Measurements from ENCODE around the gene SV2A. TPM values are rescaled to one million over a fixed set of nuclear protein-coding genes. Genes with fewer than 3 reads are reported as not detected.
"Not testable (repeated sequence)": the region's sequence is repeated elsewhere in the genome, so short reads cannot be mapped to it uniquely, and the experiment has no call there.

Gene SV2A
- total and polyA plus RNA-seq, 8 donors: 0.46 to 4.6 (median 1.4) TPM; not detected in 1

- intact Hi-C loops (cut with DNase I; ENCODE audit: low total_unique reads): no loop called here
These were observed 27.6 kb upstream of the SV2A start for GRCh38 chr1:149945206-149945605.

GRCh38 chr1:149942885-149943284, 25.2 kb upstream of the SV2A start:
- H3K36me3 ChIP-seq: peaks cover 37 to 50% (median 46%) of the 10 kb centered on the region in 4 donors
- H3K27ac ChIP-seq: peak overlapping the region in 3 of 5 donors; percentile 36 to 88 (median 62)
- intact Hi-C loops (cut with DNase I; ENCODE audit: low total_unique reads): no loop called here
- no peaks in the 10 kb centered on the region for H3K9me3 ChIP-seq
- H3K4me1 ChIP-seq: peaks cover 13 to 47% (median 30%) of the 10 kb centered on the region in 4 donors
- no peak overlapping the region for H3K4me3 ChIP-seq
- TF ChIP-seq POLR2AphosphoS5 (IDR thresholded peaks at IDR 0.05): no peak
- TF ChIP-seq CTCF (IDR thresholded peaks at IDR 0.05): no peak
- TF ChIP-seq POLR2A (IDR thresholded peaks at IDR 0.05): no peak
- TF ChIP-seq EP300 (IDR thresholded peaks at IDR 0.05): no peak
- no peaks in the 10 kb centered on the region for H3K27me3 ChIP-seq
- WGBS, 5 donors: 41 to 59% (median 52%) methylated on average over 3 of the region's 3 CpGs
- no peak for DNase-seq

More at GRCh38 chr1:149945206-149945605, 27.6 kb upstream of the SV2A start:
- Histone ChIP-seq H3K27ac (no peak overlapping the region), H3K4me3 (no peak overlapping the region), H3K4me1 (peaks cover 0 to 25% (median 12%) of the 10 kb centered on the region in 4 donors), H3K9me3 (no peaks in the 10 kb centered on the region), H3K36me3 (peaks cover 54 to 73% (median 69%) of the 10 kb centered on the region in 4 donors), H3K27me3 (no peaks in the 10 kb centered on the region)
- DNase-seq: no peak
- TF ChIP-seq POLR2A (IDR thresholded peaks at IDR 0.05): no peak
- no peak for TF ChIP-seq POLR2AphosphoS5 (IDR thresholded peaks at IDR 0.05)
- TF ChIP-seq CTCF (IDR thresholded peaks at IDR 0.05): no peak
- no peak for TF ChIP-seq EP300 (IDR thresholded peaks at IDR 0.05)
- 78 to 93% (median 89%) methylated on average over 4 of the region's 4 CpGs for WGBS, 5 donors

GRCh38 chr1:149942207-149942606, 24.6 kb upstream of the SV2A start:
- peaks cover 19 to 54% (median 37%) of the 10 kb centered on the region in 4 donors for H3K4me1 ChIP-seq
- TF ChIP-seq POLR2AphosphoS5 (IDR thresholded peaks at IDR 0.05): peak in 1 of 3 donors; percentile 10
- TF ChIP-seq EP300 (IDR thresholded peaks at IDR 0.05): no peak
- no peak for TF ChIP-seq POLR2A (IDR thresholded peaks at IDR 0.05)
- no peak for TF ChIP-seq CTCF (IDR thresholded peaks at IDR 0.05)
- DNase-seq: peak in 1 of 2 donors; percentile 79
- no peaks in the 10 kb centered on the region for H3K9me3 ChIP-seq
- WGBS, 5 donors: 34 to 55% (median 40%) methylated on average over 5 of the region's 5 CpGs
- intact Hi-C loops (cut with DNase I; ENCODE audit: low total_unique reads): no loop called here
- no peaks in the 10 kb centered on the region for H3K27me3 ChIP-seq
- H3K27ac ChIP-seq: peak overlapping the region in 3 of 5 donors; percentile 36 to 88 (median 62)
- no peak overlapping the region for H3K4me3 ChIP-seq
- H3K36me3 ChIP-seq: peaks cover 32 to 43% (median 39%) of the 10 kb centered on the region in 4 donors

- H3K27me3 ChIP-seq: no peaks in the 10 kb centered on the region
- no peak overlapping the region for H3K4me3 ChIP-seq
- intact Hi-C loops (cut with DNase I; ENCODE audit: low total_unique reads): no loop called here
- peak overlapping the region in 4 of 5 donors; percentile 84 to 88 (median 86) for H3K27ac ChIP-seq
- no peaks in the 10 kb centered on the region for H3K9me3 ChIP-seq
- peaks cover 16 to 25% (median 21%) of the 10 kb centered on the region in 4 donors for H3K36me3 ChIP-seq
- WGBS, 5 donors: 88 to 98% (median 94%) methylated on average over 3 of the region's 3 CpGs
- TF ChIP-seq EP300 (IDR thresholded peaks at IDR 0.05): no peak
- TF ChIP-seq POLR2AphosphoS5 (IDR thresholded peaks at IDR 0.05): no peak
- no peak for TF ChIP-seq CTCF (IDR thresholded peaks at IDR 0.05)
- TF ChIP-seq POLR2A (IDR thresholded peaks at IDR 0.05): no peak
- no peak for DNase-seq
- H3K4me1 ChIP-seq: peaks cover 31 to 71% (median 54%) of the 10 kb centered on the region in 4 donors
These were observed 22.8 kb upstream of the SV2A start for GRCh38 chr1:149940427-149940826.

- H3K27me3 ChIP-seq; DNase-seq; H3K9me3 ChIP-seq; intact Hi-C loops (cut with DNase I; ENCODE audit: low total_unique reads); H3K36me3 ChIP-seq: not testable (repeated sequence)
- Histone ChIP-seq H3K4me3 (peak overlapping the region; percentile 7 to 36 (median 20)), H3K4me1 (peaks cover 32 to 73% (median 55%) of the 10 kb centered on the region in 4 donors), H3K27ac (peak overlapping the region; percentile 81 to 88 (median 85))
- WGBS, 5 donors: 18 to 43% (median 38%) methylated on average over 12 to 13 of the region's 13 CpGs
These were observed 21.0 kb upstream of the SV2A start for GRCh38 chr1:149938668-149939003.
